NCI-H2227 (cell line): ENCODE measurements around the gene PI4K2A.

Experiments used
- DNase-seq: peaks from one replicate; lab custom pipeline; 2025; ENCODE audit not compliant: unreplicated experiment; lab: John Stamatoyannopoulos, UW

PI4K2A gene

GRCh38 chr10:97704341-97704740 is 63.9 kb downstream of the PI4K2A start:
- no peak for DNase-seq

DNA sequence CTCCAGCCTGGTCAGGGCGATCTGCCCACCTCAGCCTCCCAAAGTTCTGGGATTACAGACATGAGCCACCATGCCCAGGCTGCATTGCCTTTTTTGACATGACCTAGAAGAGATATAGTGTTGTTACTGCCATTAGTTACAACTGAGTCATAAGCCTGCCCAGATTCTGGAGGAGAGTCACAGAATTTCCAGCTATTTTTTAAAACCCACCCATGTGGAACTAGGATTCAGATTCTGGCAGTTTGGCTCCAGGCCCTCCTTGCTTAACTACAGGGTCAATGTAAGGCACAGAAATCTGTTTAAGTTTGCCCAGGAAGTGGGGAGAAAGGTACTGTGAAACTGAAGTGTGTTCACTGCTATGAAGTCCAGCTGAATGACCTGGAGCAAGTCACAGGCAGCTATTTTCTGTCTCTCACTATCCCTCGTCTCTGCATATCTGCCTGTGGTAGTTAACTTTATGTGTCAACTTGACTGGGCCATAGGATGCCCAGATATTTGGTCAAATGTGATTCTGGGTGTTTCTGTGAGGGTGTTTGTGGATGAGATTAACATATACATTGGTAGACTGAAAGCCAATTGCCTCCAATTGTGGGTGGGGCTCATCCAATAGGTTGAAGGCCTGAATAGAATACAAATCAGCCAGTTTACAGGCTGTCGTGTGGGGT is 64.7 kb downstream of the PI4K2A start:
- no peak for DNase-seq

- no peak for DNase-seq
Observed at GRCh38 chr10:97707134-97707861, 66.8 kb downstream of the PI4K2A start.

GRCh38 chr10:97708167-97708566 is 67.7 kb downstream of the PI4K2A start:
- DNase-seq = no peak

GRCh38 chr10:97708976-97709946 is 68.8 kb downstream of the PI4K2A start:
- DNase-seq = peak; percentile 35

DNA sequence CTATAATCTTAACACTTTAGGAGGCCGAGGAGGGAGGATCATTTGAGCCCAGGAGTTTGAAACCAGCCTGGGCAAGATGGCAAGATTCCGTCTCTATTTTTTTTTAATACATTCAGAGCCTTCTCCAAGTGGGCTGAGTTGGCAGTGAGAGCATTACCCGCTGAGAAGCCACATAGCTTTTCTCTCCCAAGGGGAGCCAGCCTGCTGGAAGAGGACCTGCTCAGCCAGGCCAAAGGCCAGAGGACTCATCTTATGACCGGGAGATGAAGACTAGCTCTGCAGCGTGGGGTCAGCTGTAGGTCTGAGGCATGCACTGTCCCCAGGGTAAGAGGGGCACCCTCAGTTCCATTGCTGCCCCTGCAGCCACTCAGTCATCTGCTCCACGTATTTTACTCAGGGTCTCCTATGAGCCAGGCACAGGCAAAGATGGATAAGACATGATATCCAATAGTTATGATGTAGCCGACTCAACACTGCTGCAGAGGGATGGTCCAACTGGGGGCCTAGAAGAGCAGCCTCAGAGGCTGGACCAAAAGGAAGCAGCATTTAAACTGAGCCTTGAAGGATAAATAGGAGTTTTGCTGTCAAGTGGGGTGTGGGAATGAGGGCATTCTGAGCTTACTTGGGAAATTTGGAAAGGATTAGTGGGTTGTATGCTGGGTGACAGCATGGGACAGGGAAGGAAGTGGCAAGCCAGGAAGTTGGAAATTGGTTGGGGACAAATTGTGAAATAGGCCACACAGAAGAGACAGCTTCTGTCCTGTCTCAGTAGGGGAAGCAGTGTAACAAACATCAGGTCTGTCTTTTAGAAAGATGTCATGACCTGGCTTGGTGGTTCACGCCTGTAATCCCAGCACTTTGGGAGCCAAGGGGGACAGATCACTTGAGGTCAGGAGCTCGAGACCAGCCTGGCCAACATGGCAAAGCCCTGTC is 71.4 kb downstream of the PI4K2A start:
- DNase-seq = no peak

DNA sequence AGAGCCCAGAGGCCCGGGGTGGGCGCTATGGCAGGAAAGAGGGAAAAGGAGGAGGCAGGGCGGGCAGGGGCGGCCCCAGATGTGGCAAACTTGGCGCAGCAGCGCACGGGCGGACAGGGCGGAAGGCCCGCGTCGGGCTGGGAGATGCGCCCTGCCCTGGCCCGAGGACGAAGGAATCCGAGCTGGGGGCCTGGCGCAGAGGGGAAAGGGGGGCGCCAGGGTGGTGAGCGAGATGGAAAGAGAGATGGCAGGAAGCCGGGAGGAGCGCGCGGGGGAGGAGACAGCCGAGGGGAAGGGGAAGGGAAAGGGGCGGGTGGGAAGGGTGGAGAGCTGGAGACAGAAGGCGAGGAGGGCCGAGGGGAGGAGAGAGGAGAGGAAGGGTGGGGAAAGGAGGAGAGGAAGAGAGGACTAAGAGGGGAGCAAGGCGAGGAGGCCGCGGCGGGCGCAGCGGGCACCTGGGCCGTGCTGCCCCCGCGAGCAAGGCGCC is 72.9 kb downstream of the PI4K2A start, which contains the start of gene MARVELD1:
MARVELD1 (plus strand) TSS at position 392 of the 487 bp plus-strand sequence. CDS start 147 bp downstream, outside the sequence.
- peak; percentile 62 for DNase-seq

- DNase-seq = peak; percentile 59
Observed at GRCh38 chr10:97713826-97714400, 73.4 kb downstream of the PI4K2A start.

- peak; percentile 58 for DNase-seq
Observed at GRCh38 chr10:97714401-97715258, 74.2 kb downstream of the PI4K2A start.

DNA sequence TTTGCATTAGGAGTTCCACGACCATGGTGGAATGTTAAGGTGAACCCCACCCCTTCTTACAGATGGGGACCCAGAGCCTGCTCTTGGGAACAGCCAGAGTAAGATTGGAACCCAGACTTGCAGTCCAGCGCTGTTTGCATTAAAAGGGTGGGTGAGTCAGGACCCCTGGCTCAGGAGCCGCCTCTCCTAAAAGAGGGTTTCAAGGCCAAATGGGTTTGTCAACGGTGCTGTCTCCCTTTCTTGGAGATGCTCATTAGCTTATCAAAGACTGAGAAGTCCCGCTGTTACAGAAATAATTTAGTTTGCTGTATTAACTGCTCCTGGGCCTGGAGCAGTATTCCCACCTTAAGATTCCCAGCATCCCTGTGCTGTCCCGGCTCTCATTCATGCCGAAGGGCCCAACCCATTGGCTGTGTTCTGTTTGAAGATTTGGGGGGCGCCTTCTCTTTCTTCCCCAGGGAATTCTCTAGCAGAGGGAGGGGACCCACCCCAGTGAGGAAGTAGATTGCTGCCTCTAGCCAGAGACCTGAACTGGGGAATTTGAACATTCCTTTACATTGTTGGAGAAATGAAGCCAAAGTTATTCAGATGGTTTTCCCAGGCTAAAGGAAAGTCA is 74.9 kb downstream of the PI4K2A start:
- no peak for DNase-seq

- no peak for DNase-seq
Observed at GRCh38 chr10:97717627-97718026, 77.2 kb downstream of the PI4K2A start.

- DNase-seq = no peak
Observed at GRCh38 chr10:97718178-97718577, 77.7 kb downstream of the PI4K2A start.

GRCh38 chr10:97718659-97719142 is 78.2 kb downstream of the PI4K2A start:
- DNase-seq = no peak

GRCh38 chr10:97719602-97720001 is 79.1 kb downstream of the PI4K2A start:
- DNase-seq = no peak

DNA sequence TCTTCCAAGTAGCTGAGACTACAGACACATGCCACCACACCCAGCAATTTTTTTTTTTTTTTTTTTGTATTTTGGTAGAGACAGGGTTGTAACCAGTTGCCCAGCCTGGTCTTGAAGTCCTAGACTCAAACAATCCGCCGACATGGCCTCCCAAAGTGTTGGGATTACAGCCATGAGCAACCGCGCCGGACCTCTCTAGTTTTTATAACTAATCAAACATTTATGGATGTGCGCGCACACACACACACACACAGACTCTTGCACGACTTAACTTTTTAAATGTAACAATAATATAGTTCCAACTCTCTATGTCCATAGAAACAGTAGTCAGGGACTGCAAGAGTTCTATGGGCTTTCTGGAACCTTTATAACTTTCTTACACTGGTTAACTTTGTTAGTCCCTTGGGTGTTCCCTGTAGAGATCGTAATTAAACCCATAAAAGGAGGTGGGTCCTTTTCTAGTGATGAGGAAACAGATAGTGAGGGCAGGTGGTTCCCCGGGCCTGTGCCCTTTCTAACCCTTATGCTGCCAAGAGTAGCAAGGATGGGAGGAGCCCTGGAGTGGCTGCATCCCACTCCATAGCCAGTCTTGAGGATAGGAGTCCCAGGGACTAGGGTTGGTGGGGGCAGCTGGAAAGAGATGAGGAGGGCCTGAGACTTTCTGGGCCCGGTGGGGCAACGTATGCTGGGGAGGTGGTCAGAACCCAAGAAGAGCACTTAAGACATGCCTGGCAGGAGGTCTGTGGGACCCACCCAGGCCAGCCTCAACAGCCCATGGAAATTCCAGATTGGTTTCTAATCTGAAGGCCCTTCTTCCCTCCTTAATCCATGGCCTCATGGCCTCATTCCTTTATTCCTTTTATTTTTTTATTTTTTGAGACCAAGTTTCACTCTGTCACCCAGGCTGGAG is 81.7 kb downstream of the PI4K2A start:
- no peak for DNase-seq

- no peak for DNase-seq
Observed at GRCh38 chr10:97723001-97723400, 82.5 kb downstream of the PI4K2A start.

DNA sequence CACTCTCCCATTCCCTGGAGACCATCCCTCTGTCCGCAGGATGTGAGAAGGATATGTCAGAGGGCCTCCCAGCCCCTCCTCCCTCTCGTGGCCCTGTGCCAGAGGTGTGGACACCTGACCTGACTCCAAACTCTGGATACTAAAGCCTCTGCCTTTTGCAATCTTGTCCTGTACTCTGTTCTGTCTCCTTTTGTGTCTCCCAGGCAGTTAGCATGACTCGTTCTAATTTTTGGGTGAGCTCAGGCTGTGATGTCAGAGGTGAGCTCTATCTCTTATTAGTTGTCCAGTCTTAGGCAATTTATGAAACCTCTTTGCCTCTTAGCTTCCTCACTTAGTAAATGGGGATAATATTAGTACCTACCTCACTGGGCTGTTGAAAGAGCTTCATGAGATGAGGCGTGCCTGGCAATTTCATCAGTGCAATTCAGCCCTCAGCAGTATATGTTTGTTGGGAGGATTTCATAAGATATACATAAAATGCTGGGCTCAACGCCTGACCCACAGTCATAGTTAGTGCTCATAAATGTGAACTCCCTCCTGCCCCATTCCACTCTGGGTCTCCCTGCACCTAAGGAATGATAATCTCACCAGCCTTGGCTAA is 84.0 kb downstream of the PI4K2A start:
- DNase-seq = no peak
